Keratinocyte (primary cell): ENCODE results near the gene CD69. TPM values are rescaled to one million over a fixed set of nuclear protein-coding genes. Genes with fewer than 3 reads are reported as not detected.

Experiments used
- DNase-seq: peaks from one replicate; pipeline ENCODE4 v3.0.0-alpha.2; 2011; ENCODE audit warnings: low read depth, missing footprints, low spot score
- FAIRE-seq: peaks from 2 replicates; lab custom pipeline; 2011; peaks lifted over from hg19 to GRCh38; lab: Jason Lieb, UNC
- H2AFZ ChIP-seq: 2 replicates; pipeline ENCODE4 v1.6.0; 2012; ENCODE audit warnings: low read length, control low read depth, inconsistent platforms; ENCODE audit not compliant: control insufficient read depth
- H3K27ac ChIP-seq: 2 replicates; pipeline ENCODE4 v1.5.1; 2011; ENCODE audit warnings: low read length; ENCODE audit not compliant: control insufficient read depth, insufficient read depth
- H3K27me3 ChIP-seq: 3 replicates; pipeline ENCODE4 v1.6.0; 2011; ENCODE audit warnings: low read length; ENCODE audit not compliant: control insufficient read depth, insufficient read depth; ENCODE audit errors: extremely low read depth
- H3K36me3 ChIP-seq, 2 experiments: 2 replicates in 1 of 2; 3 replicates in 1 of 2; pipeline ENCODE4 v1.5.1; 2011; ENCODE audit warnings: low read length in 2 of 2, mild to moderate bottlenecking in 1 of 2; ENCODE audit not compliant: control insufficient read depth in 2 of 2, insufficient read depth in 2 of 2; ENCODE audit errors: extremely low read depth in 1 of 2
- H3K4me1 ChIP-seq: 3 replicates; pipeline ENCODE4 v1.5.1; 2011; ENCODE audit warnings: low read length; ENCODE audit not compliant: control insufficient read depth, insufficient read depth; ENCODE audit errors: extremely low read depth
- H3K4me2 ChIP-seq: 3 replicates; pipeline ENCODE4 v1.6.0; 2011; ENCODE audit warnings: low read depth, low read length; ENCODE audit not compliant: control insufficient read depth, insufficient read depth; ENCODE audit errors: extremely low read depth
- H3K4me3 ChIP-seq, 3 experiments: fragments of 200-600 bp in 1 of 3; sonication (generic) in 1 of 3; 2 replicates in 2 of 3; 3 replicates in 1 of 3; pipeline ENCODE4 v1.5.1; 2011 to 2016; ENCODE audit warnings: low read length in 3 of 3, mild to moderate bottlenecking in 3 of 3, control low read depth in 2 of 3, inconsistent platforms in 1 of 3, low read depth in 1 of 3, mixed read lengths in 1 of 3, mixed run types in 1 of 3, moderate library complexity in 1 of 3; ENCODE audit not compliant: control insufficient read depth in 2 of 3, insufficient read depth in 2 of 3; ENCODE audit errors: extremely low read depth in 1 of 3
- H3K79me2 ChIP-seq: 2 replicates; pipeline ENCODE4 v1.6.0; 2012; ENCODE audit warnings: low read length; ENCODE audit not compliant: control insufficient read depth, insufficient read depth
- H3K9ac ChIP-seq: 3 replicates; pipeline ENCODE4 v1.6.0; 2011; ENCODE audit warnings: low read length; ENCODE audit not compliant: control insufficient read depth, insufficient read depth; ENCODE audit errors: extremely low read depth
- H3K9me1 ChIP-seq: 3 replicates; pipeline ENCODE4 v1.6.0; 2011; ENCODE audit warnings: low read length; ENCODE audit not compliant: control insufficient read depth, insufficient read depth; ENCODE audit errors: extremely low read depth
- H3K9me3 ChIP-seq: 2 replicates; pipeline ENCODE4 v1.5.1; 2012; ENCODE audit warnings: low read depth, low read length; ENCODE audit not compliant: control insufficient read depth
- H4K20me1 ChIP-seq: 3 replicates; pipeline ENCODE4 v1.6.0; 2011; ENCODE audit warnings: low read length; ENCODE audit not compliant: control insufficient read depth, insufficient read depth; ENCODE audit errors: extremely low read depth
- EZH2 ChIP-seq: IDR thresholded peaks from one replicate; pipeline ENCODE4 v1.6.1; 2012; ENCODE audit warnings: inconsistent platforms, mild to moderate bottlenecking, low read length, moderate library complexity
- dilution Hi-C: fragments of 300-500 bp; cut with MboI; formaldehyde crosslinking; loops from one replicate; pipeline ENCODE4 v1.7.0; 2020; ENCODE audit warnings: low sequenced_read_pairs; ENCODE audit not compliant: extremely low pct_ligation_motif_present
- polyA plus RNA-seq, 5 experiments: library from polyadenylated mRNA; depleted of rRNA in 3 of 5; stranded (reverse) in 3 of 5; stranded (forward) in 1 of 5; unstranded in 1 of 5; fragments of >200 nt; gene quantifications; 1 replicate in 1 of 5; 2 replicates in 3 of 5; 3 replicates in 1 of 5; pipeline versions ENCODE4 v1.2.1 to v1.2.3, GENCODE V29; 2011 to 2012; ENCODE audit warnings: missing spikeins in 2 of 5, low read depth in 1 of 5, low replicate concordance in 1 of 5
- TF ChIP-seq, protein P1 (sequence below), 3 experiments: IDR thresholded peaks in 1 of 3; conservative IDR thresholded peaks in 1 of 3; optimal IDR thresholded peaks in 1 of 3; 2 replicates in 2 of 3; 3 replicates in 1 of 3; pipeline versions ENCODE3 to v1.5.1; 2011; ENCODE audit warnings: low read length in 3 of 3, mild to moderate bottlenecking in 3 of 3, moderate library complexity in 2 of 3, control low read depth in 1 of 3, inconsistent platforms in 1 of 3; ENCODE audit not compliant: insufficient read depth in 2 of 3; ENCODE audit errors: extremely low read depth in 1 of 3

Gene CD69
- polyA plus RNA-seq, 1 donor (not counting 4 experiments of a cell fraction or from before 2014, with no cell fraction given), result not detected

DNA sequence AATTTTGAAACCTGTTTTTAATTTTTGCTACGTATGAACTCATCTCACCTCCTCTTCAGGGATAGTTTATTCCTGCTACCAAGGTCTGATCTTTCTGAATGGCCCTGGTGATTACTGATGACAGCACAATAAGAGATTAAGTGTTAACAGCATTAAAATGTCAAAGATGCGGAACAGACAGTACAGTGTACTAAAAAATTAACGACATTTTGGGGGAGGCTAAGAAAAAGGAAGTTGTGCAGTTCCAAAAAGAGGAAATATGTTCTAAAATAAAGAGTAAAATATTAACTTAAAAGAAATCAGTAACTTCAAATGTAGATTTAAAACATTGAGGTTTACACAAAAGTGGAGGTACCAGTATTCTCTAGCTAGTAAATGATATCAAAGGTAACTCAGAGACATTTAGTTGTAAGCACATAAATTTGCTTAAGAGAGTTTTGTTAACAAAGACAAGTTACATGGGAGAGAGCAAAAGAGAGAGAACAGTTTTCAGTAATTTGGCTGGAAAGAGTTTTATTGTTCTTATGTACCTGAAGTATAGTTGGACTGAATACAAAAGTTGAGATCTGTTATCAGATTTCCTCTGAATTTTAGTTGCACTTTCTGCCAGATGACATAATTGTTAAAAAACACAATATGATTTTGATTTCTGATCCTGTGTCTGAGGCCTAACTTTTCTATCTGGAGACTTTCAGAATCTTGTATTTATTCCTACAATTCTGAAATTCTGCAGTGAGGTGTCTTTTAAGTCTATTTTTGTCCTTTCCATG is 23.6 kb downstream of the CD69 start:
- no peaks in the 10 kb centered on the region for H3K9me3 ChIP-seq
- no peaks in the 10 kb centered on the region for H3K79me2 ChIP-seq
- DNase-seq, result no peak
- H3K4me1 ChIP-seq, result no peaks in the 10 kb centered on the region
- no peak overlapping the region for H2AFZ ChIP-seq
- TF ChIP-seq EZH2, result no peak
- TF ChIP-seq, protein P1, sequence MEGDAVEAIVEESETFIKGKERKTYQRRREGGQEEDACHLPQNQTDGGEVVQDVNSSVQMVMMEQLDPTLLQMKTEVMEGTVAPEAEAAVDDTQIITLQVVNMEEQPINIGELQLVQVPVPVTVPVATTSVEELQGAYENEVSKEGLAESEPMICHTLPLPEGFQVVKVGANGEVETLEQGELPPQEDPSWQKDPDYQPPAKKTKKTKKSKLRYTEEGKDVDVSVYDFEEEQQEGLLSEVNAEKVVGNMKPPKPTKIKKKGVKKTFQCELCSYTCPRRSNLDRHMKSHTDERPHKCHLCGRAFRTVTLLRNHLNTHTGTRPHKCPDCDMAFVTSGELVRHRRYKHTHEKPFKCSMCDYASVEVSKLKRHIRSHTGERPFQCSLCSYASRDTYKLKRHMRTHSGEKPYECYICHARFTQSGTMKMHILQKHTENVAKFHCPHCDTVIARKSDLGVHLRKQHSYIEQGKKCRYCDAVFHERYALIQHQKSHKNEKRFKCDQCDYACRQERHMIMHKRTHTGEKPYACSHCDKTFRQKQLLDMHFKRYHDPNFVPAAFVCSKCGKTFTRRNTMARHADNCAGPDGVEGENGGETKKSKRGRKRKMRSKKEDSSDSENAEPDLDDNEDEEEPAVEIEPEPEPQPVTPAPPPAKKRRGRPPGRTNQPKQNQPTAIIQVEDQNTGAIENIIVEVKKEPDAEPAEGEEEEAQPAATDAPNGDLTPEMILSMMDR (optimal IDR thresholded peaks at IDR 0.05 in 1 of 3, IDR thresholded peaks at IDR 0.05 in 1 of 3, conservative IDR thresholded peaks at IDR 0.05 in 1 of 3; ENCODE audit: extremely low read depth in 1 of 3, insufficient read depth in 2 of 3, low read length in 3 of 3), result no peak
- dilution Hi-C loops, result no loop called here
- no peak overlapping the region for H3K9ac ChIP-seq
- no peak for FAIRE-seq
- no peak overlapping the region for H3K4me3 ChIP-seq
- H3K36me3 ChIP-seq, result no peaks in the 10 kb centered on the region
- H3K27me3 ChIP-seq, result no peaks in the 10 kb centered on the region
- no peaks in the 10 kb centered on the region for H4K20me1 ChIP-seq
- H3K27ac ChIP-seq, result no peak overlapping the region
- H3K4me2 ChIP-seq, result no peak overlapping the region
- no peaks in the 10 kb centered on the region for H3K9me1 ChIP-seq

DNA sequence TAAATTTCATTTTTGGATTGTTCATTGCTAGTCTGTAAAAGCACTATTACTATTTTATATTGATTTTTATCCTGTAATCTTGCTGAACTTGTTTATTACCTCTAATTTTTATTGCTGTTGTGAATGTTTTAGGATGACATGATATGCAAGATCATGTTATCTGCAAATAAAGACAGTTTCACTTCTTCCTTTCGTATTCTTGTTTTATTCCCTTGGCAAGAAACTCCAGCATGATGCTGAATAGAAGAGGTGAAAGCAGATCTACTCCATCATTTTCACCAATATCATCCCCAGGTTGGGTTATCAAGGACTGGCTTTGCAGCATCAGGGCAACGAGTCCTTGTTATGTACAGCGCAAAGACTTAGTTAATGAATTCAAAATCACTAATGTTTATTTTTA is 25.1 kb downstream of the CD69 start:
- no peak for TF ChIP-seq EZH2
- TF ChIP-seq, protein P1 (optimal IDR thresholded peaks at IDR 0.05 in 1 of 3, IDR thresholded peaks at IDR 0.05 in 1 of 3, conservative IDR thresholded peaks at IDR 0.05 in 1 of 3; ENCODE audit: extremely low read depth in 1 of 3, insufficient read depth in 2 of 3, low read length in 3 of 3), result no peak
- no peak for FAIRE-seq

More for the DNA sequence above, 25.1 kb downstream of the CD69 start:
- no peak for DNase-seq
- no peak overlapping the region for H3K4me3 ChIP-seq
- no peaks in the 10 kb centered on the region for H3K4me1 ChIP-seq
- H3K9ac ChIP-seq, result no peak overlapping the region
- no peak overlapping the region for H2AFZ ChIP-seq
- no peak overlapping the region for H3K27ac ChIP-seq
- H3K9me1 ChIP-seq, result no peaks in the 10 kb centered on the region
- no peaks in the 10 kb centered on the region for H3K36me3 ChIP-seq
- dilution Hi-C loops, result no loop called here
- H3K4me2 ChIP-seq, result no peak overlapping the region
- no peaks in the 10 kb centered on the region for H3K27me3 ChIP-seq
- H3K79me2 ChIP-seq, result no peaks in the 10 kb centered on the region
- H3K9me3 ChIP-seq, result no peaks in the 10 kb centered on the region
- no peaks in the 10 kb centered on the region for H4K20me1 ChIP-seq
